K562 (cell line): ENCODE data around the gene NFAM1.

Experiments
- ELF1 ChIP-seq: fragments of 200-800 bp; sonication (Bioruptor generic); IDR thresholded peaks from 2 replicates; pipeline ENCODE4 v1.6.1; 2016; ENCODE audit warnings: missing genetic modification characterization, missing compliant biosample characterization
- ESRRA ChIP-seq: fragments of 450-650 bp; IDR thresholded peaks from 2 replicates; pipeline ENCODE4 v1.6.1; 2014; ENCODE audit warnings: low read depth, mild to moderate bottlenecking, moderate library complexity, borderline replicate concordance
- PCBP1 ChIP-seq: fragments of 200-400 bp; formaldehyde crosslinking; IDR thresholded peaks from 2 replicates; pipeline ENCODE4 v1.6.1; 2018; ENCODE audit warnings: mild to moderate bottlenecking, low read depth, low read length; ENCODE audit not compliant: poor library complexity, severe bottlenecking
- POU5F1 ChIP-seq: fragments of 150-350 bp; IDR thresholded peaks from 2 replicates; pipeline ENCODE4 v1.6.1; 2014; ENCODE audit warnings: borderline replicate concordance, low read length, low read depth, mild to moderate bottlenecking; ENCODE audit not compliant: partially characterized antibody
- RAD21 ChIP-seq, 2 experiments: fragments of 250-450 bp in 1 of 2; fragments of 450-650 bp in 1 of 2; sonication (Bioruptor Pico) in 1 of 2; formaldehyde crosslinking in 1 of 2; IDR thresholded peaks in 1 of 2; conservative IDR thresholded peaks in 1 of 2; 2 replicates each; pipeline versions ENCODE4 v1.4.0 to v1.8.0; 2020 to 2022; ENCODE audit warnings: mild to moderate bottlenecking in 2 of 2, moderate library complexity in 1 of 2
- RUNX1 ChIP-seq: sonication (generic); IDR thresholded peaks from 2 replicates; pipeline ENCODE4 v1.6.1; 2016; ENCODE audit warnings: antibody characterized with exemption, low read depth
- SIN3B ChIP-seq: fragments of 450-650 bp; IDR thresholded peaks from 2 replicates; pipeline ENCODE4 v1.6.1; 2017; ENCODE audit warnings: low read depth, mild to moderate bottlenecking, moderate library complexity
- XRCC5 ChIP-seq: fragments of 200-400 bp; formaldehyde crosslinking; IDR thresholded peaks from 2 replicates; pipeline ENCODE4 v1.6.1; 2017; ENCODE audit warnings: low read depth, mild to moderate bottlenecking, low read length
- ZNF232 ChIP-seq: sonication (generic); formaldehyde crosslinking; IDR thresholded peaks from 2 replicates; pipeline ENCODE4 v1.8.0; 2022; ENCODE audit warnings: mild to moderate bottlenecking, missing genetic modification reagents
- ZNF398 ChIP-seq: fragments of 250-450 bp; sonication (Bioruptor Pico); IDR thresholded peaks from 2 replicates; pipeline ENCODE4 v1.8.0; 2021; ENCODE audit warnings: moderate library complexity, mild to moderate bottlenecking, inconsistent platforms
- TF ChIP-seq, protein P1 (sequence below): fragments of 450-650 bp; IDR thresholded peaks from 2 replicates; pipeline ENCODE4 v1.6.1; 2018; ENCODE audit not compliant: partially characterized antibody
- TF ChIP-seq, protein P2 (sequence below), 3 experiments: IDR thresholded peaks in 2 of 3; conservative IDR thresholded peaks in 1 of 3; 2 replicates each; pipeline ENCODE4 v1.5.1; 2011 to 2012; ENCODE audit warnings: low read length in 3 of 3, mild to moderate bottlenecking in 3 of 3, control low read depth in 2 of 3, improper control_type of control experiment in 1 of 3, inconsistent platforms in 1 of 3, low read depth in 1 of 3, mixed read lengths in 1 of 3, moderate library complexity in 1 of 3; ENCODE audit not compliant: insufficient read depth in 2 of 3

DNA sequence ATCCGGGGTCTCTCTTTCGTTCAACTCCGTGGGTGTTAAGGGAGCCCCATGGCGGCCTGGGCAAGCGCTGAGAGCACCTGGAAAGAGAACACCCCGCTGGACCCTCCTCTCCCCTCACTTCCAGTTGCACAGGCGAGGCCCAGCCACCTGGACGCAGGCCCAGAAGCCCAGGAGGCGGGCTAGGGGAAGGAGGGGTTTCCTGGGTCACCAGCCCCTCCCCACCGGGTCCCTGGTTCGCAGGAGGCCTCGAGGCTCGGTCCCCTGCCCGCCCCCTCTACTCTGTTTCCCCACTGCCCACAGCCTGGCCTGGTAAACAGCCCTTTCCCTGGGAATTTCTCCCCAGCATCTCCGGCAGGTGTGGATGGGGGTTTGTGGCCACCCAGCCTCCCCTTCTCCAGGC is 8.5 kb upstream of the NFAM1 start:
- TF ChIP-seq RAD21 (CRISPR knock-in tag; conservative IDR thresholded peaks at IDR 0.05 in 1 of 2, IDR thresholded peaks at IDR 0.05 in 1 of 2) (no peak), ZNF232 (no peak), SIN3B (no peak), ZNF398 (CRISPR knock-in tag) (no peak), ELF1 (tag) (no peak), ESRRA (no peak), RUNX1 (no peak), POU5F1 (no peak), XRCC5 (no peak), PCBP1 (no peak)
- TF ChIP-seq, protein P1, sequence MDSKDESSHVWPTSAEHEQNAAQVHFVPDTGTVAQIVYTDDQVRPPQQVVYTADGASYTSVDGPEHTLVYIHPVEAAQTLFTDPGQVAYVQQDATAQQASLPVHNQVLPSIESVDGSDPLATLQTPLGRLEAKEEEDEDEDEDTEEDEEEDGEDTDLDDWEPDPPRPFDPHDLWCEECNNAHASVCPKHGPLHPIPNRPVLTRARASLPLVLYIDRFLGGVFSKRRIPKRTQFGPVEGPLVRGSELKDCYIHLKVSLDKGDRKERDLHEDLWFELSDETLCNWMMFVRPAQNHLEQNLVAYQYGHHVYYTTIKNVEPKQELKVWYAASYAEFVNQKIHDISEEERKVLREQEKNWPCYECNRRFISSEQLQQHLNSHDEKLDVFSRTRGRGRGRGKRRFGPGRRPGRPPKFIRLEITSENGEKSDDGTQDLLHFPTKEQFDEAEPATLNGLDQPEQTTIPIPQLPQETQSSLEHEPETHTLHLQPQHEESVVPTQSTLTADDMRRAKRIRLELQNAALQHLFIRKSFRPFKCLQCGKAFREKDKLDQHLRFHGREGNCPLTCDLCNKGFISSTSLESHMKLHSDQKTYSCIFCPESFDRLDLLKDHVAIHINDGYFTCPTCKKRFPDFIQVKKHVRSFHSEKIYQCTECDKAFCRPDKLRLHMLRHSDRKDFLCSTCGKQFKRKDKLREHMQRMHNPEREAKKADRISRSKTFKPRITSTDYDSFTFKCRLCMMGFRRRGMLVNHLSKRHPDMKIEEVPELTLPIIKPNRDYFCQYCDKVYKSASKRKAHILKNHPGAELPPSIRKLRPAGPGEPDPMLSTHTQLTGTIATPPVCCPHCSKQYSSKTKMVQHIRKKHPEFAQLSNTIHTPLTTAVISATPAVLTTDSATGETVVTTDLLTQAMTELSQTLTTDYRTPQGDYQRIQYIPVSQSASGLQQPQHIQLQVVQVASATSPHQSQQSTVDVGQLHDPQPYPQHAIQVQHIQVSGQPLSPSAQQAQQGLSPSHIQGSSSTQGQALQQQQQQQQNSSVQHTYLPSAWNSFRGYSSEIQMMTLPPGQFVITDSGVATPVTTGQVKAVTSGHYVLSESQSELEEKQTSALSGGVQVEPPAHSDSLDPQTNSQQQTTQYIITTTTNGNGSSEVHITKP = no peak
- TF ChIP-seq, protein P2, sequence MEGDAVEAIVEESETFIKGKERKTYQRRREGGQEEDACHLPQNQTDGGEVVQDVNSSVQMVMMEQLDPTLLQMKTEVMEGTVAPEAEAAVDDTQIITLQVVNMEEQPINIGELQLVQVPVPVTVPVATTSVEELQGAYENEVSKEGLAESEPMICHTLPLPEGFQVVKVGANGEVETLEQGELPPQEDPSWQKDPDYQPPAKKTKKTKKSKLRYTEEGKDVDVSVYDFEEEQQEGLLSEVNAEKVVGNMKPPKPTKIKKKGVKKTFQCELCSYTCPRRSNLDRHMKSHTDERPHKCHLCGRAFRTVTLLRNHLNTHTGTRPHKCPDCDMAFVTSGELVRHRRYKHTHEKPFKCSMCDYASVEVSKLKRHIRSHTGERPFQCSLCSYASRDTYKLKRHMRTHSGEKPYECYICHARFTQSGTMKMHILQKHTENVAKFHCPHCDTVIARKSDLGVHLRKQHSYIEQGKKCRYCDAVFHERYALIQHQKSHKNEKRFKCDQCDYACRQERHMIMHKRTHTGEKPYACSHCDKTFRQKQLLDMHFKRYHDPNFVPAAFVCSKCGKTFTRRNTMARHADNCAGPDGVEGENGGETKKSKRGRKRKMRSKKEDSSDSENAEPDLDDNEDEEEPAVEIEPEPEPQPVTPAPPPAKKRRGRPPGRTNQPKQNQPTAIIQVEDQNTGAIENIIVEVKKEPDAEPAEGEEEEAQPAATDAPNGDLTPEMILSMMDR (IDR thresholded peaks at IDR 0.05 in 2 of 3, conservative IDR thresholded peaks at IDR 0.05 in 1 of 3; ENCODE audit: insufficient read depth in 2 of 3, low read depth in 1 of 3, low read length in 3 of 3) = no peak
